Heart right ventricle (tissue), 16 donors: ENCODE results near the gene CHN2. TPM values are rescaled to one million over a fixed set of nuclear protein-coding genes. Genes with fewer than 3 reads are reported as not detected.

Experiments used
- ATAC-seq, 8 donors: fragments of 200-7000 bp; cut with Tn5 transposase; one replicate each; pipeline ENCODE4 v1.9.1; 2020; ENCODE audit warnings: mild to moderate bottlenecking in 8 of 8, moderate library complexity in 8 of 8, moderate number of reproducible peaks in 1 of 8
- DNase-seq, 2 donors: peaks; one replicate each; pipeline ENCODE4 v3.0.0-alpha.2; 2020
- H3K27ac ChIP-seq, 10 donors: fragments of 200-600 bp; sonication (generic) in 2 of 10; one replicate each; pipeline versions ENCODE4 v1.5.0 to v1.8.0; 2020 to 2022; ENCODE audit warnings: mild to moderate bottlenecking in 3 of 10
- H3K27me3 ChIP-seq, 7 donors: fragments of 200-600 bp; one replicate each; pipeline ENCODE4 v1.8.0; 2021 to 2022; ENCODE audit warnings: mild to moderate bottlenecking in 2 of 7
- H3K36me3 ChIP-seq, 9 donors: fragments of 200-600 bp; sonication (generic) in 1 of 9; one replicate each; pipeline versions ENCODE4 v1.5.0 to v1.8.0; 2020 to 2022; ENCODE audit warnings: mild to moderate bottlenecking in 2 of 9
- H3K4me1 ChIP-seq, 9 donors: fragments of 200-600 bp; sonication (generic) in 1 of 9; one replicate each; pipeline versions ENCODE4 v1.5.0 to v1.8.0; 2020 to 2022; ENCODE audit warnings: mild to moderate bottlenecking in 4 of 9
- H3K4me3 ChIP-seq, 10 donors: fragments of 200-600 bp; sonication (generic) in 2 of 10; one replicate each; pipeline versions ENCODE4 v1.5.0 to v1.8.0; 2020 to 2022; ENCODE audit warnings: mild to moderate bottlenecking in 7 of 10, moderate library complexity in 2 of 10
- H3K9me3 ChIP-seq, 11 donors: fragments of 200-600 bp in 10 of 11; sonication (generic) in 2 of 11; one replicate each; pipeline versions ENCODE4 v1.5.0 to v1.8.0; 2013 to 2022; ENCODE audit warnings: mild to moderate bottlenecking in 2 of 11, control low read depth in 1 of 11, moderate library complexity in 1 of 11
- WGBS, 2 donors: extraction: QIAGEN DNeasy Blood & Tissue Kit; methylation state at CpG; one replicate each; pipeline ENCODE4 v1.1.7; 2013; ENCODE audit warnings: inconsistent platforms in 1 of 2; 5-methylcytosine and 5-hydroxymethylcytosine counted together
- intact Hi-C, 10 donors: fragments of 100-400 bp; cut with DNase I; formaldehyde crosslinking; loops; one replicate each; pipeline versions ENCODE4 v1.11.1 to v1.14.2; 2022
- polyA plus RNA-seq, 2 donors: library from polyadenylated mRNA; stranded (reverse); fragments of 200-250 nt; gene quantifications; one replicate each; pipeline ENCODE4 v1.2.3, GENCODE V29; 2013
- total RNA-seq, 10 donors: library from RNA; stranded (reverse); fragmentation: NEBNext Ultra II Directional in 3 of 10; extraction: Animal tissue kit (Norgen Biotek cat#: 25700) in 3 of 10; gene quantifications; one replicate each; pipeline versions ENCODE4 v1.2.1 to v1.2.4, GENCODE V29; 2021 to 2023
- TF ChIP-seq, protein P1 (sequence below), 9 donors: fragments of 200-600 bp; sonication (generic) in 2 of 9; IDR thresholded peaks; one replicate each; pipeline versions ENCODE4 v1.5.0 to v1.8.0; 2021 to 2022; ENCODE audit warnings: antibody characterized with exemption in 9 of 9, mild to moderate bottlenecking in 5 of 9, moderate library complexity in 1 of 9
- donor health status: Arrhythmogenic right ventricular cardiomyopathy.
- donor health status: ischemic (EF 13 %, LVEDD 7.1; RV severe dilation, severe dysfunction).
- donor health status: healthy with polysubstance abuse.
- donor health status: DM: no; HTN: yes; CAD: no.
- donor health status: DM: no; HTN: no; CAD: no.
- donor health status: ischemic (EF 25% LVEDD 6.9; RV normal size, moderate dysfunction).
- donor health status: ischemic (EF 25% LVEDD 5.7; RV mildly dilated, moderate dysfunction).
- donor health status: healthy.
- donor health status: DM: yes; HTN: yes; CAD: no.
- donor health status: Ischemic cardiomyopathy.
- donor health status: ischemic (EF 35%, LVEDD 5.7; RV mildly dilated, moderate dysfunction).
- donor health status: nonischemic (EF 11% LVEDD 7.7; RV severe dilation, severe dysfunction).
- donor health status: DM: yes; HTN: yes; CAD: no.
- donor health status: PGD.
- donor health status: ischemic (EF 29% LVEDD 5.4; RV normal size, mild dysfunction).
- donor health status: nonischemic (EF 23%, LVEDD 6.1; RV moderate dilation, normal function).

CHN2 gene
- total and polyA plus RNA-seq, 12 donors, result 5.9 to 54.9 (median 22.6) TPM

DNA sequence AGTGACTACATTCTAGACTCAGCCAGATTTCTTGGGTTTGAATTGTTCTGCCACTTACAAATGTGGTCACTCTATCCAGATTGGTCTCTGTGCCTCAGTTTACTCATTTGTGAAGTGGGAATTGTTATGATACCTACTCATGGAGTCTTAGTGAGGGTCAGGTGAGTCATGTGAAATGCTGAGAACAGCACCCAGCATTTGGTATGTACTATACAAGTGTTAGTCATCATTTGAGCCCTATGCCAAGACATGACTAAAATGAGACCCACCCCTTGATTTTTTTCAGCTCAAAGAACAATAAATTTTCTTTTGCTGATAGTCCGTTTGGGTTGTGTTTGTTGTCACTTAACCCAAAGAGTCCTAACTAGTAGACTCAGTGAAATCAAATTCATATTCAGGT is 92.8 kb downstream of the CHN2 start:
- peaks cover 0 to 48% (median 3%) of the 10 kb centered on the region in 9 donors for H3K4me1 ChIP-seq
- ATAC-seq, result peak in 2 of 8 donors; percentile 38 to 63
- DNase-seq, result no peak
- no peak overlapping the region for H3K4me3 ChIP-seq
- H3K36me3 ChIP-seq, result no peaks in the 10 kb centered on the region
- WGBS, 2 donors, result 43 to 59% methylated on average over 1 of the region's 1 CpG
- H3K9me3 ChIP-seq, result no peaks in the 10 kb centered on the region
- no peaks in the 10 kb centered on the region for H3K27me3 ChIP-seq
- H3K27ac ChIP-seq, result no peak overlapping the region
- TF ChIP-seq, protein P1, sequence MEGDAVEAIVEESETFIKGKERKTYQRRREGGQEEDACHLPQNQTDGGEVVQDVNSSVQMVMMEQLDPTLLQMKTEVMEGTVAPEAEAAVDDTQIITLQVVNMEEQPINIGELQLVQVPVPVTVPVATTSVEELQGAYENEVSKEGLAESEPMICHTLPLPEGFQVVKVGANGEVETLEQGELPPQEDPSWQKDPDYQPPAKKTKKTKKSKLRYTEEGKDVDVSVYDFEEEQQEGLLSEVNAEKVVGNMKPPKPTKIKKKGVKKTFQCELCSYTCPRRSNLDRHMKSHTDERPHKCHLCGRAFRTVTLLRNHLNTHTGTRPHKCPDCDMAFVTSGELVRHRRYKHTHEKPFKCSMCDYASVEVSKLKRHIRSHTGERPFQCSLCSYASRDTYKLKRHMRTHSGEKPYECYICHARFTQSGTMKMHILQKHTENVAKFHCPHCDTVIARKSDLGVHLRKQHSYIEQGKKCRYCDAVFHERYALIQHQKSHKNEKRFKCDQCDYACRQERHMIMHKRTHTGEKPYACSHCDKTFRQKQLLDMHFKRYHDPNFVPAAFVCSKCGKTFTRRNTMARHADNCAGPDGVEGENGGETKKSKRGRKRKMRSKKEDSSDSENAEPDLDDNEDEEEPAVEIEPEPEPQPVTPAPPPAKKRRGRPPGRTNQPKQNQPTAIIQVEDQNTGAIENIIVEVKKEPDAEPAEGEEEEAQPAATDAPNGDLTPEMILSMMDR (IDR thresholded peaks at IDR 0.05), result no peak
- intact Hi-C loops, result no loop called here

DNA sequence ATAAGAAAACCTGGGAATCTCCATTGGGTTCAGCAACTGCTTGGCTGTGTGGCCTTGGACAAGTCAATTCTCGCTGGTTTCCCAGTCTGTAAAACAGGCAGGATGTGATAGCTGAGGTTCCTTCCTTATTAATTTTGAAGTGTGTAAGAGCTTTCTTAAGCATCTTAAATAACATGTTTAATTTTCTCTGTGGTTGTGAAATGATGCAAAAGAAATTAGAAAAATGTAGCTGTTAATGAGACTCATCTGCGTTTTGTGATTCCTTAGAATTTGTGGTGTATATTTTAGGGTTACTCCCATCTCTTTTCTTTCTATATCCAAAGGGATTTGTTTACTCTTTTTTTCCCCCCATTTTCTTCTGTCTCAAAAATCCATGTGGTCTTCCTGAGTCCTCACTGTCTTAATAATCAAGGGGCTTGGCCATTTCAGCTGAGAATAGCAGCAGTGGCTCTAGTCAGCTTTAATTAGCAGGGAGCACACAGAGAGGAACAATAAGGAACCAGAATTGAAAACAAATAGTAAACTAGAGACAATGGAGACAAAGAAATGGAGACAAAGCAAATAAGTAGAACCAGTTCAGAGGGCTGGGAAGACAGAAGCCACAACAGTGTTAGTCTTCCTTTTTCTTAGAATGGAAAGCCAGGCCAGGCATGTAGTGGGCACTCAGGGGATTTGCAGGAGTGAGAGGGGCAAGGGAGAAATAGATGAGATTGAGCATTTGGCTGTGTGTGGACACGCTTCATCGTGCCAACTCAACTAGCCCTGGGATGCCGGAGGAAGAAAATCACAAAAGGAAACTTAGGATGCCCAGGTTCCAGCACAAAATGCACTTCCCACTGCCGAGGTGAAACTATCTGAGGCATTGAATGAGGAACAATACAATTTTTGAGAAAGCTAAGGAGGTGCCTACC is 93.9 kb downstream of the CHN2 start:
- WGBS, 2 donors, result 86 to 91% methylated on average over 6 of the region's 6 CpGs
- Histone ChIP-seq H3K4me1 (peaks cover 0 to 40% (median 0%) of the 10 kb centered on the region in 9 donors), H3K27me3 (no peaks in the 10 kb centered on the region), H3K27ac (no peak overlapping the region), H3K9me3 (no peaks in the 10 kb centered on the region), H3K4me3 (no peak overlapping the region), H3K36me3 (no peaks in the 10 kb centered on the region)
- no peak for ATAC-seq
- intact Hi-C loops, result no loop called here
- TF ChIP-seq, protein P1 (IDR thresholded peaks at IDR 0.05), result no peak
- no peak for DNase-seq

DNA sequence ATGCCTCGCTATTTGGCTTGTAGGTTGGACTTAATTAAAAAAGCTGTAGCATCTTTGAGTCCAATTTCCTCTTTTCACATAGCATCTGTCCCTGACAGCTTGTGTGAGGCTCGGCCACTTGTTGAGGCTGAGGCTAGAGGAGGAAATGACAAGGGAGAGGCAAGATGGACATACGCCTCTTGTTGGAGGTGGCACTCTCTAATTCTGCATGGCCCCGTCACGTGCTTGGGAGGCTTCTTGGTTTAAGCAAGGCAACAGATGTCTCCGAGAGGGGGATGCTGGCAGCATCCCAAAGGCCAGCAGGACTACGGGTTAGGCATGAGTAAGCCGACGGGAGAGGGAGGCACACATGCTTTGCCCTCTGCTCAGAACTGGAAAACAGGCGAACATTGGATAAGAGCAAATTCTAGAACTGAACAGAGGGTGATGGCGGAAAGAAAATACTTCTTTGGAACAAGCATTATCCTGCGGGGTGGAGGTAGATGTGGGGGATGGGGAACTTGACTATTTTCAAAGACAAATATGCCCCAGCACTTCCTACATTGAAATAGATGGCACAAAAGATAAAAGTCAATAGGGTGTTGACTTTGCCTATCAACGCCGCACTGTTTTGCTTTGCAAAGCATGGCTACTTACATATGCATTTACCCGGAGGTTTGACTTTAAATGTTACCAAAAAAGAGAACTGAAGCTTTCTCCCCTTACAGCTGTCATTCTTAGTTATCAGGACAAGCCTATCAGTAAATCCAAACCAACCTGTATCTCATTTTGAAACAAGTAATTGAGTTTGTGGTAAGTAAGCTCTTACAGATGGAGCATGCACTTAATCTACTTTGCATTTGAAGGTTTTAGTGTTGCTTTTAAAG is 94.8 kb downstream of the CHN2 start:
- no peaks in the 10 kb centered on the region for H3K9me3 ChIP-seq
- intact Hi-C loops, result loop anchor here in 1 of 10 donors (5.0 kb wide), 1 partner anchor 38 kb away; no protein-coding TSS in a partner anchor
- H3K36me3 ChIP-seq, result no peaks in the 10 kb centered on the region
- DNase-seq, result peak in 1 of 2 donors; percentile 22
- H3K4me3 ChIP-seq, result no peak overlapping the region
- H3K27me3 ChIP-seq, result no peaks in the 10 kb centered on the region
- peaks cover 0 to 40% (median 0%) of the 10 kb centered on the region in 9 donors for H3K4me1 ChIP-seq
- ATAC-seq, result peak in 4 of 8 donors; percentile 33 to 49 (median 38)
- WGBS, 2 donors, result 62 to 69% methylated on average over 15 of the region's 15 CpGs
- no peak overlapping the region for H3K27ac ChIP-seq
- TF ChIP-seq, protein P1 (IDR thresholded peaks at IDR 0.05), result no peak

DNA sequence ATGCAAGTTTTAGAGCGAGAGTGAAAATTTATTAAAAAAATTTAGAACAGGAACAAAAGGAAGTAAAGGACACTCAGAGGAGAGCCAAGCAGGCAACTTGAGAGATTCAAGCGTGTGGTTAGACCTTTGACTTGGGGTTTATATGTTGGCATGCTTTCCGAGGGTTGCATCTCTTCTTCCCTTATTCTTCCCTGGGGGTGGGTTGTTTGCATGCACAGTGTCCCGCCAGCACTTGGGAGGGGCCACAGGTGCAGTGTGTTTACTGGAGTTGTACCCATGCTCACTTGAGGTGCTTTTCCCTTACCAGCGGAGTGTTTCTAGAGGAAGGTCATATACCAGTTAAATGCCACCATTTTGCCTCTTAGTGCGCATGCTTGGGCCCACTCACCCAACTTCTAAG is 96.3 kb downstream of the CHN2 start:
- WGBS, 2 donors, result 97 to 99% methylated on average over 6 of the region's 6 CpGs
- H3K36me3 ChIP-seq, result no peaks in the 10 kb centered on the region
- ATAC-seq, result no peak
- intact Hi-C loops, result loop anchor here in 1 of 10 donors (5.0 kb wide), 1 partner anchor 36 kb away; no protein-coding TSS in a partner anchor
- no peak for DNase-seq
- TF ChIP-seq, protein P1 (IDR thresholded peaks at IDR 0.05), result no peak
- no peaks in the 10 kb centered on the region for H3K9me3 ChIP-seq
- no peak overlapping the region for H3K4me3 ChIP-seq
- no peak overlapping the region for H3K27ac ChIP-seq
- H3K27me3 ChIP-seq, result no peaks in the 10 kb centered on the region
- peaks cover 0 to 40% (median 0%) of the 10 kb centered on the region in 9 donors for H3K4me1 ChIP-seq
